ENCODE measurements around the gene ZNF219. TPM values are rescaled to one million over a fixed set of nuclear protein-coding genes. Genes with fewer than 3 reads are reported as not detected.
A peak's percentile ranks its signal among the peaks of the same experiment; 100 is the strongest.

Gene ZNF219
- total and polyA plus RNA-seq, 8 donors: 13.5 to 23.6 (median 17.0) TPM

- no peak for FAIRE-seq
- peak overlapping the region in 2 of 4 donors; percentile 5 to 98 for H3K27ac ChIP-seq
- H3K4me3 ChIP-seq: no peak overlapping the region
Observed at GRCh38 chr14:21106498-21107282, 8.2 kb upstream of the ZNF219 start.

DNA sequence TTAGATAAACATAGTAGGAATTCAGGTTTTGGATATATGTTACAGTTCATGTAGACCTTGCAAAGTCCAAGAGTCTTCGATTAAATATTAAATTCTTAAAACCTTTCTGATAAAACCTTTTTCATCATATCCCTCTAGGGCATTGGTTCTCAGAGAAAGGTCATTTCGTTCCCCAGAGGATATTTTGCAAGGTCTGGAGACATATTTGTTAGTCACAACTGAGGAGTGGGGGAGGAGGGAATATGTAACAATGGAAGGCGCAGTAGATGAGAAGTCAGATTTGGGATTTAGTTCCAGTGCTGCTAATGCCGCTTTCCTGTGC lies 7.7 kb upstream of the ZNF219 start:
- ATAC-seq: no peak
- no peak for FAIRE-seq
- Histone ChIP-seq H3K36me3 (no peaks in the 10 kb centered on the region), H3K27ac (peak overlapping the region in 2 of 4 donors; percentile 5 to 98), H3K9me3 (no peaks in the 10 kb centered on the region), H3K4me3 (no peak overlapping the region), H3K27me3 (no peaks in the 10 kb centered on the region), H3K4me1 (peaks cover 12 to 30% (median 18%) of the 10 kb centered on the region in 3 donors)
- intact Hi-C loops (cut with DNase I): no loop called here
- DNase-seq: no peak
- 54 to 63% methylated on average over 4 of the region's 4 CpGs for WGBS, 2 donors
- no peak for TF ChIP-seq CTCF (IDR thresholded peaks at IDR 0.05)

More at GRCh38 chr14:21106498-21107282, 8.2 kb upstream of the ZNF219 start:
- TF ChIP-seq CTCF (IDR thresholded peaks at IDR 0.05): peak; percentile 57 to 86 (median 81)
- DNase-seq (peak; percentile 79 to 88 (median 86)), ATAC-seq (peak in 3 of 4 donors; percentile 40 to 46 (median 41))
- Histone ChIP-seq H3K4me1 (peaks cover 12 to 30% (median 18%) of the 10 kb centered on the region in 3 donors), H3K9me3 (no peaks in the 10 kb centered on the region), H3K36me3 (no peaks in the 10 kb centered on the region), H3K27me3 (no peaks in the 10 kb centered on the region)
- intact Hi-C loops (cut with DNase I): no loop called here
- WGBS, 2 donors: 11% methylated on average over 11 of the region's 11 CpGs

DNA sequence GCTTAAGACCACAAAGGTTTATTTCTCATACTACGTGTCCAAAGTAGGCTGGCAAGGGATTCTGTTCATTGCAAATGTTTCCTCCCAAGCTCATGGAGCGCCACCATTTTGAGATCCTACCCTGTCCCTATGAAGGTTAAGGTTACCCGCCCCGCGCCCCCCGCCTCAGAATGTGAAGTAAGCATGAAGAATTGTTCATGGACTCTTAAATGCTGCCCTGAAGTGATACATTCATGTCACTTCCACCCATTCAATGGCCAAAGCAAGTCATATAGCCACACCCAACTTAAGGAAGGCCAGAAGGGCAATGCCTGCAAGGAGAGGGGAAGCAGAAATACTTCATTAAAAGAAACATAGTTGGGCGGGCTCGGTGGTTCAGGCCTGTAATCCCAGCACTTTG lies 6.6 kb upstream of the ZNF219 start:
- Histone ChIP-seq H3K4me3 (no peak overlapping the region), H3K27ac (peak overlapping the region in 3 of 4 donors; percentile 98), H3K4me1 (peaks cover 12 to 31% (median 18%) of the 10 kb centered on the region in 3 donors), H3K9me3 (no peaks in the 10 kb centered on the region), H3K27me3 (no peaks in the 10 kb centered on the region), H3K36me3 (no peaks in the 10 kb centered on the region)
- DNase-seq (no peak), ATAC-seq (no peak), FAIRE-seq (no peak)
- TF ChIP-seq CTCF (IDR thresholded peaks at IDR 0.05): no peak
- 79 to 83% methylated on average over 8 of the region's 8 CpGs for WGBS, 2 donors
- intact Hi-C loops (cut with DNase I): no loop called here

GRCh38 chr14:21104448-21105060 lies 6.1 kb upstream of the ZNF219 start:
- Histone ChIP-seq H3K27ac (peak overlapping the region; percentile 98 to 100 (median 98)), H3K36me3 (no peaks in the 10 kb centered on the region), H3K4me1 (peaks cover 14 to 36% (median 18%) of the 10 kb centered on the region in 3 donors), H3K9me3 (no peaks in the 10 kb centered on the region), H3K4me3 (peak overlapping the region; percentile 49 to 67 (median 56)), H3K27me3 (no peaks in the 10 kb centered on the region)
- no peak for FAIRE-seq
- intact Hi-C loops (cut with DNase I): loop anchor here in 1 of 3 donors (5.0 kb wide), 1 partner anchor 37 kb away; no protein-coding TSS in a partner anchor
- 2% methylated on average over 8 of the region's 8 CpGs for WGBS, 2 donors
- ATAC-seq: peak; percentile 67 to 84 (median 76)
- peak; percentile 69 to 87 (median 75) for DNase-seq
- TF ChIP-seq CTCF (IDR thresholded peaks at IDR 0.05): peak; percentile 63 to 93 (median 82)
